IMR-90 (cell line): ENCODE results near the gene DEFB125. TPM values are rescaled to one million over a fixed set of nuclear protein-coding genes. Genes with fewer than 3 reads are reported as not detected.

Experiments used
- ATAC-seq: fragments of 200-7000 bp; cut with Tn5 transposase; 2 replicates; pipeline ENCODE4 v1.9.1; 2020; ENCODE audit warnings: low read depth, mild to moderate bottlenecking, moderate library complexity
- BruUV-seq: library from RNA; stranded (reverse); fragments of 400-500 nt; replicated peaks from 2 replicates; lab custom pipeline; 2021; lab: Mats Ljungman, UMichigan
- CTCF ChIA-PET: fragments of 300-600 bp; formaldehyde crosslinking; extraction: SDS; loops from one replicate; lab custom pipeline; 2021; ENCODE audit warnings: antibody characterized with exemption; lab: Yijun Ruan, JAX
- POLR2A ChIA-PET: fragments of 300-600 bp; sonication (Branson Sonifier 250); formaldehyde crosslinking; loops from one replicate; lab custom pipeline; 2022; ENCODE audit warnings: antibody characterized with exemption; ENCODE audit not compliant: unreplicated experiment; lab: Charles Lee
- DNase-seq: peaks from one replicate; pipeline ENCODE4 v3.0.0; 2013
- H2AFZ ChIP-seq: replicated peaks from 2 replicates; pipeline ENCODE3; 2013; ENCODE audit warnings: low read length, mild to moderate bottlenecking; ENCODE audit not compliant: poor library complexity
- H2AK5ac ChIP-seq: 2 replicates; pipeline ENCODE4 v1.6.1; 2013; ENCODE audit warnings: low read depth, low read length, inconsistent platforms
- H2AK9ac ChIP-seq: replicated peaks from 2 replicates; pipeline ENCODE3; 2013; ENCODE audit warnings: mild to moderate bottlenecking, low read depth, low read length, moderate library complexity; ENCODE audit not compliant: poor library complexity
- H2BK120ac ChIP-seq: 2 replicates; pipeline ENCODE4 v1.6.1; 2013; ENCODE audit warnings: low read depth, low read length, inconsistent platforms
- H2BK15ac ChIP-seq: 3 replicates; pipeline ENCODE4 v1.6.1; 2013; ENCODE audit warnings: low read depth, low read length, inconsistent platforms
- H2BK20ac ChIP-seq: 2 replicates; pipeline ENCODE4 v1.6.1; 2013; ENCODE audit warnings: low read depth, mild to moderate bottlenecking, inconsistent platforms, low read length, moderate library complexity
- H2BK5ac ChIP-seq: 2 replicates; pipeline ENCODE4 v1.6.1; 2013; ENCODE audit warnings: mild to moderate bottlenecking, low read depth, low read length, inconsistent platforms; ENCODE audit not compliant: poor library complexity, severe bottlenecking
- H3K14ac ChIP-seq: replicated peaks from 2 replicates; pipeline ENCODE4 v1.6.1; 2013; ENCODE audit warnings: low read depth, low read length, inconsistent platforms
- H3K18ac ChIP-seq: 2 replicates; pipeline ENCODE4 v1.6.1; 2013; ENCODE audit warnings: low read depth, low read length, control low read depth
- H3K23ac ChIP-seq: 2 replicates; pipeline ENCODE4 v1.6.1; 2013; ENCODE audit warnings: low read depth, low read length, inconsistent platforms
- H3K27ac ChIP-seq: 2 replicates; pipeline ENCODE4 v1.5.1; 2013; ENCODE audit warnings: mild to moderate bottlenecking, control low read depth, low read length; ENCODE audit not compliant: insufficient read depth
- H3K27me3 ChIP-seq: 2 replicates; pipeline ENCODE4 v1.6.1; 2013; ENCODE audit warnings: low read length; ENCODE audit not compliant: control insufficient read depth, insufficient read depth
- H3K36me3 ChIP-seq: 2 replicates; pipeline ENCODE4 v1.6.1; 2013; ENCODE audit warnings: low read length, mixed read lengths; ENCODE audit not compliant: control insufficient read depth, insufficient read depth
- H3K4ac ChIP-seq: 2 replicates; pipeline ENCODE4 v1.6.1; 2013; ENCODE audit warnings: low read depth, low read length, inconsistent platforms
- H3K4me1 ChIP-seq: 2 replicates; pipeline ENCODE4 v1.6.1; 2013; ENCODE audit warnings: low read length, mixed read lengths; ENCODE audit not compliant: control insufficient read depth, insufficient read depth
- H3K4me2 ChIP-seq: 2 replicates; pipeline ENCODE4 v1.6.1; 2013; ENCODE audit warnings: low read depth, mild to moderate bottlenecking, control low read depth, low read length, moderate library complexity
- H3K4me3 ChIP-seq: 2 replicates; pipeline ENCODE4 v1.5.1; 2013; ENCODE audit warnings: low read depth, mild to moderate bottlenecking, control low read depth, low read length, moderate library complexity; ENCODE audit not compliant: insufficient read depth
- H3K56ac ChIP-seq: 2 replicates; pipeline ENCODE4 v1.6.1; 2013; ENCODE audit warnings: low read length, inconsistent platforms; ENCODE audit not compliant: insufficient read depth; ENCODE audit errors: extremely low read depth
- H3K79me1 ChIP-seq, 2 experiments: 2 replicates each; pipeline ENCODE4 v1.6.1; 2013; ENCODE audit warnings: low read length in 2 of 2, inconsistent platforms in 1 of 2, low read depth in 1 of 2
- H3K9ac ChIP-seq: 2 replicates; pipeline ENCODE4 v1.6.1; 2013; ENCODE audit warnings: low read depth, low read length, control low read depth
- H3K9me1 ChIP-seq: 2 replicates; pipeline ENCODE4 v1.6.1; 2013; ENCODE audit warnings: low read length, inconsistent platforms; ENCODE audit not compliant: insufficient read depth
- H3K9me3 ChIP-seq: 2 replicates; pipeline ENCODE4 v1.6.1; 2013; ENCODE audit warnings: low read length; ENCODE audit not compliant: control insufficient read depth, insufficient read depth
- H4K20me1 ChIP-seq: 2 replicates; pipeline ENCODE4 v1.6.1; 2013; ENCODE audit warnings: low read length, inconsistent platforms; ENCODE audit not compliant: insufficient read depth
- H4K5ac ChIP-seq: 2 replicates; pipeline ENCODE4 v1.6.1; 2013; ENCODE audit warnings: mild to moderate bottlenecking, low read depth, low read length, control low read depth
- H4K8ac ChIP-seq, 2 experiments: 2 replicates each; pipeline ENCODE4 v1.6.1; 2013; ENCODE audit warnings: low read depth in 2 of 2, low read length in 2 of 2, control low read depth in 1 of 2, inconsistent platforms in 1 of 2
- H4K91ac ChIP-seq: 2 replicates; pipeline ENCODE4 v1.6.1; 2013; ENCODE audit warnings: low read depth, low read length, inconsistent platforms; ENCODE audit not compliant: insufficient read depth
- CHD1 ChIP-seq: IDR thresholded peaks from 2 replicates; pipeline ENCODE4 v1.6.1; 2012; ENCODE audit warnings: low read depth, low read length, improper control_type of control experiment
- FOS ChIP-seq: fragments of 150-350 bp; IDR thresholded peaks from 2 replicates; pipeline ENCODE4 v1.6.1; 2016; ENCODE audit warnings: low read depth, low read length
- MAFK ChIP-seq: IDR thresholded peaks from 2 replicates; pipeline ENCODE4 v1.6.1; 2012; ENCODE audit warnings: low read depth, low read length, improper control_type of control experiment
- MXI1 ChIP-seq: IDR thresholded peaks from 2 replicates; pipeline ENCODE4 v1.6.1; 2012; ENCODE audit warnings: low read depth, mild to moderate bottlenecking, low read length, moderate library complexity, borderline replicate concordance
- RFX5 ChIP-seq: IDR thresholded peaks from 2 replicates; pipeline ENCODE4 v1.8.0; 2012; ENCODE audit warnings: low read depth, mild to moderate bottlenecking, low read length, moderate library complexity
- SMC3 ChIP-seq: fragments of 150-350 bp; IDR thresholded peaks from 2 replicates; pipeline ENCODE4 v1.6.1; 2016; ENCODE audit warnings: low read depth, mild to moderate bottlenecking, antibody characterized with exemption, low read length, moderate library complexity
- dilution Hi-C: fragments of 300-500 bp; cut with HindIII; formaldehyde crosslinking; loops from one replicate; pipeline ENCODE4 v1.14.3; 2018; ENCODE audit warnings: low sequenced_read_pairs; ENCODE audit not compliant: unreplicated experiment
- in situ Hi-C: fragments of 300-500 bp; cut with MboI; formaldehyde crosslinking; loops from 3 replicates; pipeline ENCODE4 v1.14.3; 2019; ENCODE audit warnings: low sequenced_read_pairs, inconsistent platforms, mixed read lengths
- intact Hi-C: fragments of 100-400 bp; cut with micrococcal nuclease; formaldehyde crosslinking; loops from 2 replicates; pipeline ENCODE4 v1.10.0; 2022
- polyA plus RNA-seq, 3 experiments: library from polyadenylated mRNA; depleted of rRNA; stranded (reverse); fragments of >200 nt; gene quantifications; 2 replicates each; pipeline ENCODE4 v1.2.3, GENCODE V29; 2012; ENCODE audit warnings: low replicate concordance in 1 of 3
- total RNA-seq: library from RNA; depleted of rRNA; stranded (reverse); fragments of >200 nt; gene quantifications from 2 replicates; pipeline ENCODE4 v1.2.3, GENCODE V29; 2012

The DEFB125 gene
- total and polyA plus RNA-seq, 2 of the 4 experiments (the other 2 are of a cell fraction): not detected

DNA sequence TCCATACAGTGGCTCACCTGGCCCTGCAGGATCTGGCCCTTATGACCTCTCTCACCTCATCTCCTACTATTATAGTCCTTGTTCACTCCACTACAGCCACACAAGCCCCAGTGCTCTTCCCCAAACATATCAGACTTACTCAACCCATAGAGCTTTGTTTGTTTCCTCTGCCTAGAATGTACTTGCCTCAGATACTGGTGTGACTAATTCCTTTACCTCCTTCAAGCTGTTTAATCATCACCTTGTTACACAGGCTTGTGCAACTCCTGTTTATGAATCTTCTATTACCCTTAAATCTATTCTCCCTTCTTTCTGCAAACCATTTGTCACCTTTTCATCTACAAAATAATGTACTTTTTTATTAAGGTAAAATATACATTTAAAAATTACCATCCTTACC is 3.2 kb downstream of the DEFB125 start:
- H3K14ac ChIP-seq: no peak overlapping the region
- H2BK15ac ChIP-seq: no peak overlapping the region
- H2BK20ac ChIP-seq: no peak overlapping the region
- H3K4me2 ChIP-seq: no peak overlapping the region
- no peak overlapping the region for H3K27ac ChIP-seq
- H2AFZ ChIP-seq: no peak overlapping the region
- no TSS peak for BruUV-seq
- H3K27me3 ChIP-seq: no peaks in the 10 kb centered on the region
- H3K23ac ChIP-seq: no peak overlapping the region
- H3K36me3 ChIP-seq: no peaks in the 10 kb centered on the region
- TF ChIP-seq RFX5 (no peak), SMC3 (no peak), FOS (no peak), MXI1 (no peak), MAFK (no peak), CHD1 (no peak)
- H3K4me1 ChIP-seq: no peaks in the 10 kb centered on the region
- ChIA-PET CTCF (no interaction called here), POLR2A (no interaction called here)
- no peak overlapping the region for H2AK9ac ChIP-seq
- H3K56ac ChIP-seq: no peak overlapping the region
- no peak overlapping the region for H3K4me3 ChIP-seq
- no peak for ATAC-seq
- H3K9me1 ChIP-seq: no peaks in the 10 kb centered on the region
- H3K4ac ChIP-seq: no peak overlapping the region
- no peak overlapping the region for H2BK120ac ChIP-seq
- no peak overlapping the region for H4K5ac ChIP-seq
- H3K79me1 ChIP-seq: no peaks in the 10 kb centered on the region
- intact Hi-C loops: no loop called here
- dilution Hi-C loops: no loop called here
- no peak overlapping the region for H4K8ac ChIP-seq
- no peak overlapping the region for H2BK5ac ChIP-seq
- no peaks in the 10 kb centered on the region for H3K9me3 ChIP-seq
- no peak overlapping the region for H2AK5ac ChIP-seq
- no peaks in the 10 kb centered on the region for H4K20me1 ChIP-seq
- H3K18ac ChIP-seq: no peak overlapping the region
- H4K91ac ChIP-seq: no peak overlapping the region
- in situ Hi-C loops: no loop called here
- no peak overlapping the region for H3K9ac ChIP-seq
- no peak for DNase-seq
